ENCODE data around the gene RPL32.

GRCh38 chr3:12833222-12834161 lies 7.9 kb downstream of the RPL32 start:
- TF ChIP-seq EGR1 (IDR thresholded peaks at IDR 0.05) (no peak), TAF1 (IDR thresholded peaks at IDR 0.05; ENCODE audit: low read depth) (no peak)

Data from Ishikawa (cell line).